ENCODE measurements around the gene PPME1.

PPME1 gene

GRCh38 chr11:74185695-74186094, 14.6 kb downstream of the PPME1 start (continued):
- TF ChIP-seq ZNF776 (tag by site-specific recombination; IDR thresholded peaks at IDR 0.05; ENCODE audit: borderline replicate concordance), result no peak
- TF ChIP-seq ZNF416 (tag by site-specific recombination; IDR thresholded peaks at IDR 0.05), result no peak
- no peak for TF ChIP-seq ZNF19 (tag by site-specific recombination; IDR thresholded peaks at IDR 0.05; ENCODE audit: low read depth)
- TF ChIP-seq ZXDB (tag by site-specific recombination; IDR thresholded peaks at IDR 0.05), result peak; percentile 68
- no peak for TF ChIP-seq ZSCAN4 (tag by site-specific recombination; IDR thresholded peaks at IDR 0.05)
- no peak for TF ChIP-seq TCF7L2 (IDR thresholded peaks at IDR 0.05; ENCODE audit: borderline replicate concordance, low read depth, low read length)
- no peak for TF ChIP-seq ZNF155 (tag by site-specific recombination; IDR thresholded peaks at IDR 0.05)
- no peak for TF ChIP-seq ZNF747 (tag by site-specific recombination; IDR thresholded peaks at IDR 0.05)
- no peak for TF ChIP-seq YY1 (tag by site-specific recombination; IDR thresholded peaks at IDR 0.05)
- no peak for TF ChIP-seq ZNF362 (tag by site-specific recombination; IDR thresholded peaks at IDR 0.05)
- TF ChIP-seq FEZF1 (tag by site-specific recombination; IDR thresholded peaks at IDR 0.05), result 0 out of 2 replicates have a peak, but pooled peaks have one; percentile 30
- 0 out of 2 replicates have a peak, but pooled peaks have one; percentile 39 for TF ChIP-seq OVOL3 (tag by site-specific recombination; IDR thresholded peaks at IDR 0.05)
- TF ChIP-seq ZBTB17 (tag by site-specific recombination; IDR thresholded peaks at IDR 0.05), result no peak
- no peak for TF ChIP-seq ZNF76 (tag by site-specific recombination; IDR thresholded peaks at IDR 0.05; ENCODE audit: borderline replicate concordance, low read depth)
- no peak for TF ChIP-seq ZNF837 (tag by site-specific recombination; IDR thresholded peaks at IDR 0.05)
- TF ChIP-seq MYNN (tag by site-specific recombination; IDR thresholded peaks at IDR 0.05; ENCODE audit: borderline replicate concordance), result no peak
- TF ChIP-seq YY2 (tag by site-specific recombination; IDR thresholded peaks at IDR 0.05), result no peak
- TF ChIP-seq BCL11A (tag by site-specific recombination; IDR thresholded peaks at IDR 0.05; ENCODE audit: low read depth), result no peak
- TF ChIP-seq ZNF660 (tag by site-specific recombination; IDR thresholded peaks at IDR 0.05), result no peak
- TF ChIP-seq ZNF449 (tag by site-specific recombination; IDR thresholded peaks at IDR 0.05), result no peak
- TF ChIP-seq KLF8 (tag by site-specific recombination; IDR thresholded peaks at IDR 0.05), result 0 out of 2 replicates have a peak, but pooled peaks have one; percentile 45
- TF ChIP-seq SCRT1 (tag by site-specific recombination; IDR thresholded peaks at IDR 0.05; ENCODE audit: borderline replicate concordance), result peak; percentile 60; the same call in 1 of the 2 replicates
- TF ChIP-seq SP7 (tag by site-specific recombination; IDR thresholded peaks at IDR 0.05), result 0 out of 2 replicates have a peak, but pooled peaks have one; percentile 36
- no peak for TF ChIP-seq ZIC2 (tag by site-specific recombination; IDR thresholded peaks at IDR 0.05)
- TF ChIP-seq ZNF239 (tag by site-specific recombination; IDR thresholded peaks at IDR 0.05), result no peak
- TF ChIP-seq PRDM10 (tag by site-specific recombination; IDR thresholded peaks at IDR 0.05), result no peak
- 0 out of 2 replicates have a peak, but pooled peaks have one; percentile 32 for TF ChIP-seq INSM2 (tag by site-specific recombination; IDR thresholded peaks at IDR 0.05)
- TF ChIP-seq KLF10 (tag by site-specific recombination; IDR thresholded peaks at IDR 0.05), result no peak
